ENCODE measurements around the gene LIM2. TPM values are rescaled to one million over a fixed set of nuclear protein-coding genes. Genes with fewer than 3 reads are reported as not detected.
A peak's percentile ranks its signal among the peaks of the same experiment; 100 is the strongest.

The LIM2 gene
- total RNA-seq, 2 donors from 2014 or later = not detected

DNA sequence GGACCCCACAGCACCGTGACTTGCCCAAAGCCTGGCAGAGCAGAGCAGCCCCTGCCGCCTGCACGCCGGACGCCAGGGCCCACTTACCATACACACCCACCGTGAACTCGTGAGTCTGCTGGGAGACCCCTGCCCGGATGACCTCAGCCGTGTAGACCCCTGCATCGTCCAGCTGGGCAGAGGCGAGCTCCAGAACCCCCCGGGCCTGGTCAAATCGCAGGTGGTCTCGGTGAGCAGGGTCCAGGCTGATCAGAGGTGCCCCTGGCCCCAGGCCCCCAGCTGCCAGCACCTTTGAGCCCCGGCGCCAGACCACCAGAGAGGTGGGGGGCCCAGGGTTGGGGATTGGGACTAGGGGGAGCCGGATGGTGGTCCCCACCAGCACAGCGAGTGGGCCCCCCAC lies 46.7 kb downstream of the LIM2 start:
- Histone ChIP-seq H3K4me3 (no peak overlapping the region), H3K27ac (no peak overlapping the region), H3K27me3 (no peaks in the 10 kb centered on the region), H3K4me1 (peaks cover 22% of the 10 kb centered on the region), H3K9me3 (no peaks in the 10 kb centered on the region), H3K36me3 (replicated peaks in 1 of 2; ENCODE audit: insufficient read depth in 1 of 2, low read depth in 2 of 2) (peaks cover 0 to 4% of the 10 kb centered on the region in 2 donors)
- TF ChIP-seq CTCF (IDR thresholded peaks at IDR 0.05) = no peak
- intact Hi-C loops (cut with DNase I) = loop anchor here (10.0 kb wide), 1 partner anchor 54 kb away; the partner anchor contains the start of gene C19orf84
- ATAC-seq (no peak), DNase-seq (no peak)
- WGBS, 2 donors = 83 to 87% methylated on average over 8 to 17 of the region's 18 CpGs

- intact Hi-C loops (cut with DNase I) = loop anchor here (10.0 kb wide), 1 partner anchor 55 kb away; the partner anchor contains the start of gene C19orf84
- H3K27ac ChIP-seq = peak overlapping the region in 3 of 4 donors; percentile 7 to 61 (median 44)
- DNase-seq (peak; percentile 95 to 98 (median 98)), ATAC-seq (peak; percentile 94)
- H3K36me3 ChIP-seq (replicated peaks in 1 of 2; ENCODE audit: insufficient read depth in 1 of 2, low read depth in 2 of 2) = peaks cover 0 to 2% of the 10 kb centered on the region in 2 donors
- no peaks in the 10 kb centered on the region for H3K9me3 ChIP-seq
- peak overlapping the region in 1 of 2 donors; percentile 9 for H3K4me3 ChIP-seq
- no peaks in the 10 kb centered on the region for H3K27me3 ChIP-seq
- H3K4me1 ChIP-seq = peaks cover 22% of the 10 kb centered on the region
- WGBS, 2 donors = 0 to 13% methylated on average over 26 to 79 of the region's 107 CpGs
- peak in 1 of 3 donors; percentile 17 for TF ChIP-seq POLR2A (IDR thresholded peaks at IDR 0.05)
- peak in 2 of 7 experiments; percentile 43 to 57 for TF ChIP-seq CTCF (IDR thresholded peaks at IDR 0.05)
Observed at GRCh38 chr19:51339687-51340656, 47.8 kb downstream of the LIM2 start.

DNA sequence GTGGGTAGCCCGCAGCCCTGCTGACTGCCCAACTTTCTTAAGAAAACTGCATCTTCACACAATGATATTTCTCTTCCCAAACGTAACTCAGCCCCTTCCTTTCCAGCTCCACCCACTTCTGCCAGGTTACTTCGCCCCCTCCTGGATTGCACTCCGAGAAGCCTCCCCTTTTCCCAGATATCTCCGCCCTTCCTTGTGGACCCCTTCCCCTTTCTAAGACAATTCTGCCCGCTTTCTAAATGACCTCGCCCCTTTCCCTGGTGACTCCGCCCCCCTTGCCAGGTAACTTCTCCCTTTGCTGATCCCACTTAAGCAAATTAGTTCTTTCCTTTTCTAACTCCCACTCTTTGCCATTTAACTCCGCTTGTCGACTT lies 48.5 kb downstream of the LIM2 start:
- no peaks in the 10 kb centered on the region for H3K9me3 ChIP-seq
- H3K4me1 ChIP-seq = peaks cover 22% of the 10 kb centered on the region
- TF ChIP-seq CTCF (IDR thresholded peaks at IDR 0.05) (no peak), POLR2A (IDR thresholded peaks at IDR 0.05) (no peak)
- ATAC-seq = no peak
- WGBS, 2 donors = 0 to 2% methylated on average over 10 of the region's 10 CpGs
- no peaks in the 10 kb centered on the region for H3K27me3 ChIP-seq
- intact Hi-C loops (cut with DNase I) = no loop called here
- no peak for DNase-seq
- H3K4me3 ChIP-seq = peak overlapping the region in 1 of 2 donors; percentile 9
- peak overlapping the region in 3 of 4 donors; percentile 7 to 61 (median 41) for H3K27ac ChIP-seq
- no peaks in the 10 kb centered on the region for H3K36me3 ChIP-seq (replicated peaks in 1 of 2; ENCODE audit: insufficient read depth in 1 of 2, low read depth in 2 of 2)

DNA sequence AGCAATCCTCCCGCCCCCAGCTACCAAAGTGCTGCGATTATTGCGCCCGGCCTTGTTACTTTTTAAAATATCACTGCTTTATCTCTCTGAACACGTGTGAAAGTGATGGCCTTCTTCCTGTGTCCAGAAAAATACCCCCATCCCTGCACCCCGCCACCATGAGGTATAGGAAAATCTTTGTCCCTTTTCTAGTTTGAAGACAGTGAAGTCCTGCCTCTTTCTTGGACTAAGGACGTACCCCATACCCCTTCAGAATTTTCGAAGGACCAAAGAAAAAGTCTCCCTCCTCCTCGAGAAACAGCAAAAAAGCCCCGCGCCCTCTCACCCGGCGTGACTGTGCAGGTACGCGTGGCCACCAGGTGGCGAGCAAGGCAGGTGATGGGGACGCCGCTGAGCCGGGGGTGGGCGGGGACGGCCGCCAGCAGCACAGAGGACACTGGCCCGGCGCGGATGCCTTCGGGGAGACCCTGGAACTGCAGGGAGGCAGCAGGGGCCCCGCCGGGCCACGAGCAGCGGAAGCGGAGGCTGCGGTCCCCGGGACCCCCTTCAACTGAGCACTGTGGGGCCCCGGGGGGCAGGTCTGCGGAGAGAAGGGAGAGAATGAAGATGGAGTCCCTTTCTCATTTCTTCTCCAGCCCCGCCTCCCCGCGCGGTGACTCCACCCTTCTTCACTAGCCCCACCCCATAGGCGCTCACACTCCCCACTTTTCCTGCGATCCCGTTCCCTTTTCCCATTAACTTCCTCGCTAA lies 49.0 kb downstream of the LIM2 start:
- WGBS, 2 donors = 1 to 4% methylated on average over 25 to 43 of the region's 43 CpGs
- Histone ChIP-seq H3K36me3 (replicated peaks in 1 of 2; ENCODE audit: insufficient read depth in 1 of 2, low read depth in 2 of 2) (no peaks in the 10 kb centered on the region), H3K4me3 (peak overlapping the region in 1 of 2 donors; percentile 9), H3K4me1 (peaks cover 22% of the 10 kb centered on the region), H3K27ac (peak overlapping the region in 2 of 4 donors; percentile 41 to 61), H3K27me3 (no peaks in the 10 kb centered on the region), H3K9me3 (no peaks in the 10 kb centered on the region)
- intact Hi-C loops (cut with DNase I) = no loop called here
- TF ChIP-seq POLR2A (IDR thresholded peaks at IDR 0.05) (no peak), CTCF (IDR thresholded peaks at IDR 0.05) (peak; percentile 76 to 91 (median 84))
- ATAC-seq = peak; percentile 74
- DNase-seq = peak; percentile 81 to 88 (median 82)

Measured in body of pancreas (tissue), 4 donors.